GM12878 (cell line): ENCODE data around the gene SCEL. TPM values are rescaled to one million over a fixed set of nuclear protein-coding genes. Genes with fewer than 3 reads are reported as not detected.

Source experiments
- BACH1 ChIP-seq: fragments of 450-650 bp; IDR thresholded peaks from 2 replicates; pipeline ENCODE4 v1.6.1; 2017; ENCODE audit warnings: mild to moderate bottlenecking, borderline replicate concordance
- CBFB ChIP-seq: IDR thresholded peaks from 2 replicates; pipeline ENCODE4 v1.6.1; 2016; ENCODE audit warnings: antibody characterized with exemption, low read depth
- CHD4 ChIP-seq: fragments of 200-600 bp; sonication (generic); IDR thresholded peaks from 2 replicates; pipeline ENCODE4 v1.6.1; 2016; ENCODE audit warnings: mild to moderate bottlenecking
- CREM ChIP-seq: IDR thresholded peaks from 2 replicates; pipeline ENCODE4 v1.6.1; 2014; ENCODE audit warnings: antibody characterized with exemption, low read depth
- EED ChIP-seq: sonication (generic); IDR thresholded peaks from 2 replicates; pipeline ENCODE4 v1.6.1; 2016; ENCODE audit warnings: antibody characterized with exemption, low read depth
- FOXK2 ChIP-seq: fragments of 450-650 bp; IDR thresholded peaks from 2 replicates; pipeline ENCODE4 v1.6.1; 2017; ENCODE audit warnings: mild to moderate bottlenecking, moderate library complexity
- GATAD2B ChIP-seq: fragments of 450-650 bp; conservative IDR thresholded peaks from 2 replicates; pipeline ENCODE4 v1.6.1; 2017; ENCODE audit warnings: low read depth, mild to moderate bottlenecking, moderate library complexity
- NFIC ChIP-seq: IDR thresholded peaks from 2 replicates; pipeline ENCODE4 v1.6.1; 2012; ENCODE audit warnings: low read depth, mild to moderate bottlenecking, inconsistent platforms, low read length, moderate library complexity
- NFYA ChIP-seq: IDR thresholded peaks from 2 replicates; pipeline ENCODE4 v1.6.1; 2011; ENCODE audit warnings: low read depth, mild to moderate bottlenecking, low read length, improper control_type of control experiment, borderline replicate concordance
- NFYB ChIP-seq: IDR thresholded peaks from 2 replicates; pipeline ENCODE4 v1.6.1; 2011; ENCODE audit warnings: low read depth, mild to moderate bottlenecking, low read length, improper control_type of control experiment, moderate library complexity; ENCODE audit not compliant: insufficient read depth
- PAX5 ChIP-seq: IDR thresholded peaks from 2 replicates; pipeline ENCODE4 v1.6.1; 2011; ENCODE audit warnings: low read depth, low read length, borderline replicate concordance
- RUNX3 ChIP-seq: IDR thresholded peaks from 2 replicates; pipeline ENCODE4 v1.6.1; 2012; ENCODE audit warnings: low read length, inconsistent platforms
- SPI1 ChIP-seq: IDR thresholded peaks from 2 replicates; pipeline ENCODE4 v1.6.1; 2011; ENCODE audit warnings: low read depth, mild to moderate bottlenecking, low read length, moderate library complexity, borderline replicate concordance; ENCODE audit not compliant: insufficient read depth
- TAF1 ChIP-seq: IDR thresholded peaks from 2 replicates; pipeline ENCODE4 v1.6.1; 2011; ENCODE audit warnings: mild to moderate bottlenecking, low read depth, low read length, borderline replicate concordance
- TCF12 ChIP-seq: IDR thresholded peaks from 2 replicates; pipeline ENCODE4 v1.6.1; 2011; ENCODE audit warnings: low read depth, mild to moderate bottlenecking, low read length
- TCF3 ChIP-seq: IDR thresholded peaks from 2 replicates; pipeline ENCODE4 v1.6.1; 2012; ENCODE audit warnings: low read depth, mild to moderate bottlenecking, low read length, borderline replicate concordance; ENCODE audit not compliant: insufficient read depth
- YBX1 ChIP-seq: fragments of 450-650 bp; IDR thresholded peaks from 2 replicates; pipeline ENCODE4 v1.6.1; 2016; ENCODE audit warnings: antibody characterized with exemption
- ZZZ3 ChIP-seq: IDR thresholded peaks from 2 replicates; pipeline ENCODE4 v1.6.1; 2011; ENCODE audit warnings: low read depth; ENCODE audit not compliant: control insufficient read depth, insufficient read length
- polyA plus RNA-seq, 11 experiments: library from polyadenylated mRNA; depleted of rRNA in 4 of 11; unstranded in 6 of 11; stranded (reverse) in 5 of 11; fragments of >200 nt; fragmentation: Nextera tagmentation in 4 of 11; fragmentation: Illumina TruSeq in 1 of 11; extraction: Ambion mirVana in 4 of 11; extraction: Trizol in 1 of 11; gene quantifications; 1 replicate in 1 of 11; 2 replicates in 10 of 11; pipeline versions ENCODE4 v1.2.1 to v1.2.3, GENCODE V29; 2011 to 2016; ENCODE audit warnings: inconsistent platforms in 2 of 11, missing spikeins in 2 of 11, low read depth in 1 of 11
- total RNA-seq, 4 experiments: library from RNA; depleted of rRNA in 3 of 4; stranded (reverse); fragments of >200 nt in 3 of 4; fragmentation: Illumina TruSeq in 1 of 4; extraction: Trizol in 1 of 4; gene quantifications; 2 replicates each; pipeline versions ENCODE4 v1.2.1 to v1.2.3, GENCODE V29; 2013 to 2021
- TF ChIP-seq, protein P1 (sequence below): IDR thresholded peaks from 2 replicates; pipeline ENCODE4 v1.6.1; 2011; ENCODE audit warnings: borderline replicate concordance, low read depth, mild to moderate bottlenecking, moderate library complexity, low read length; ENCODE audit not compliant: insufficient read depth, poor library complexity, severe bottlenecking
- TF ChIP-seq, protein P2 (sequence below): fragments of 450-650 bp; IDR thresholded peaks from 2 replicates; pipeline ENCODE4 v1.6.1; 2016; ENCODE audit warnings: mild to moderate bottlenecking
- TF ChIP-seq, protein P3 (sequence below): fragments of 450-650 bp; IDR thresholded peaks from 2 replicates; pipeline ENCODE4 v1.6.1; 2017; ENCODE audit warnings: mild to moderate bottlenecking, moderate library complexity
- TF ChIP-seq, protein P4 (sequence below): IDR thresholded peaks from 2 replicates; pipeline ENCODE4 v1.6.1; 2012; ENCODE audit warnings: low read depth, low read length, improper control_type of control experiment

Gene SCEL
- total and polyA plus RNA-seq, 10 of the 15 experiments (the other 5 are each of a cell fraction or from before 2014, with no cell fraction given): 0.09 to 0.68 (median 0.16) TPM; not detected in 1

DNA sequence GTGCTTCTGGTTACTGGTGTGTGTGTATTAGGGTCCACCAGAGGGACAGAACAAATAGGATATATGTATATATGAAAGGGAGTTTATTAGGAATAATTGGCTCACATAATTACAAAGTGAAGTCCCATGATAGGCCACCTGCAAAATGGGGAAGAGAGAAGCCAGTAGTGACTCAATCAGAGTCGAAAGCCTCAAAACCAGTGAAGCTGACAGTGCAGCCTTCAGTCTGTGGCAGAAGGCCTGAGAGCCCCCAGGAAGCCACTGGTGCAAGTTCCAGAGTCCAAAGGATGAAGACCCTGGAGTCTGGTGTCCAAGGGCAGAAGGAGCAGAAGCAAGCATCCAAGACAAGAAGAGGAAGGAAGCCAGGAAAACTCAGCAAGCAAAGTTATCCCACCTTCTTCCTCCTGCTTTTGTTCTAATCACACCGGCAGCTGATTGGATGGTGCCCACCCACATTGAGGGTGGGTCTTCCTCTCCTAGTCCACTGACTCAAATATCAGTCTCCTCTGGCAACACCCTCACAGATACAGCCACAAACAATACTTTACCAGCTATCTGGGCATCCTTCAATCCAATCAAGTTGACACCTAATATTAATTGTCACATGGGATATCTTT is 21.7 kb upstream of the SCEL start (continued):
- TF ChIP-seq, protein P1, sequence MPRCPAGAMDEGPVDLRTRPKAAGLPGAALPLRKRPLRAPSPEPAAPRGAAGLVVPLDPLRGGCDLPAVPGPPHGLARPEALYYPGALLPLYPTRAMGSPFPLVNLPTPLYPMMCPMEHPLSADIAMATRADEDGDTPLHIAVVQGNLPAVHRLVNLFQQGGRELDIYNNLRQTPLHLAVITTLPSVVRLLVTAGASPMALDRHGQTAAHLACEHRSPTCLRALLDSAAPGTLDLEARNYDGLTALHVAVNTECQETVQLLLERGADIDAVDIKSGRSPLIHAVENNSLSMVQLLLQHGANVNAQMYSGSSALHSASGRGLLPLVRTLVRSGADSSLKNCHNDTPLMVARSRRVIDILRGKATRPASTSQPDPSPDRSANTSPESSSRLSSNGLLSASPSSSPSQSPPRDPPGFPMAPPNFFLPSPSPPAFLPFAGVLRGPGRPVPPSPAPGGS: no peak
- TF ChIP-seq CREM: peak; percentile 28; the same call in 1 of the 2 replicates
- TF ChIP-seq NFYA: no peak
- TF ChIP-seq RUNX3: peak; percentile 76
- no peak for TF ChIP-seq FOXK2
- TF ChIP-seq CHD4: peak; percentile 69; the same call in 1 of the 2 replicates
- peak; percentile 63; the same call in 1 of the 2 replicates for TF ChIP-seq NFIC
- TF ChIP-seq GATAD2B: 0 out of 2 replicates have a peak, but pooled peaks have one; percentile 32
- TF ChIP-seq SPI1: peak; percentile 90
- peak; percentile 76; the same call in 1 of the 2 replicates for TF ChIP-seq PAX5
- TF ChIP-seq NFYB: 0 out of 2 replicates have a peak, but pooled peaks have one; percentile 33
- 0 out of 2 replicates have a peak, but pooled peaks have one; percentile 65 for TF ChIP-seq CBFB
- TF ChIP-seq, protein P2, sequence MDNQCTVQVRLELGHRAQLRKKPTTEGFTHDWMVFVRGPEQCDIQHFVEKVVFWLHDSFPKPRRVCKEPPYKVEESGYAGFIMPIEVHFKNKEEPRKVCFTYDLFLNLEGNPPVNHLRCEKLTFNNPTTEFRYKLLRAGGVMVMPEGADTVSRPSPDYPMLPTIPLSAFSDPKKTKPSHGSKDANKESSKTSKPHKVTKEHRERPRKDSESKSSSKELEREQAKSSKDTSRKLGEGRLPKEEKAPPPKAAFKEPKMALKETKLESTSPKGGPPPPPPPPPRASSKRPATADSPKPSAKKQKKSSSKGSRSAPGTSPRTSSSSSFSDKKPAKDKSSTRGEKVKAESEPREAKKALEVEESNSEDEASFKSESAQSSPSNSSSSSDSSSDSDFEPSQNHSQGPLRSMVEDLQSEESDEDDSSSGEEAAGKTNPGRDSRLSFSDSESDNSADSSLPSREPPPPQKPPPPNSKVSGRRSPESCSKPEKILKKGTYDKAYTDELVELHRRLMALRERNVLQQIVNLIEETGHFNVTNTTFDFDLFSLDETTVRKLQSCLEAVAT: no peak
- TF ChIP-seq ZZZ3: no peak
- peak; percentile 85 for TF ChIP-seq TCF12
- TF ChIP-seq, protein P3, sequence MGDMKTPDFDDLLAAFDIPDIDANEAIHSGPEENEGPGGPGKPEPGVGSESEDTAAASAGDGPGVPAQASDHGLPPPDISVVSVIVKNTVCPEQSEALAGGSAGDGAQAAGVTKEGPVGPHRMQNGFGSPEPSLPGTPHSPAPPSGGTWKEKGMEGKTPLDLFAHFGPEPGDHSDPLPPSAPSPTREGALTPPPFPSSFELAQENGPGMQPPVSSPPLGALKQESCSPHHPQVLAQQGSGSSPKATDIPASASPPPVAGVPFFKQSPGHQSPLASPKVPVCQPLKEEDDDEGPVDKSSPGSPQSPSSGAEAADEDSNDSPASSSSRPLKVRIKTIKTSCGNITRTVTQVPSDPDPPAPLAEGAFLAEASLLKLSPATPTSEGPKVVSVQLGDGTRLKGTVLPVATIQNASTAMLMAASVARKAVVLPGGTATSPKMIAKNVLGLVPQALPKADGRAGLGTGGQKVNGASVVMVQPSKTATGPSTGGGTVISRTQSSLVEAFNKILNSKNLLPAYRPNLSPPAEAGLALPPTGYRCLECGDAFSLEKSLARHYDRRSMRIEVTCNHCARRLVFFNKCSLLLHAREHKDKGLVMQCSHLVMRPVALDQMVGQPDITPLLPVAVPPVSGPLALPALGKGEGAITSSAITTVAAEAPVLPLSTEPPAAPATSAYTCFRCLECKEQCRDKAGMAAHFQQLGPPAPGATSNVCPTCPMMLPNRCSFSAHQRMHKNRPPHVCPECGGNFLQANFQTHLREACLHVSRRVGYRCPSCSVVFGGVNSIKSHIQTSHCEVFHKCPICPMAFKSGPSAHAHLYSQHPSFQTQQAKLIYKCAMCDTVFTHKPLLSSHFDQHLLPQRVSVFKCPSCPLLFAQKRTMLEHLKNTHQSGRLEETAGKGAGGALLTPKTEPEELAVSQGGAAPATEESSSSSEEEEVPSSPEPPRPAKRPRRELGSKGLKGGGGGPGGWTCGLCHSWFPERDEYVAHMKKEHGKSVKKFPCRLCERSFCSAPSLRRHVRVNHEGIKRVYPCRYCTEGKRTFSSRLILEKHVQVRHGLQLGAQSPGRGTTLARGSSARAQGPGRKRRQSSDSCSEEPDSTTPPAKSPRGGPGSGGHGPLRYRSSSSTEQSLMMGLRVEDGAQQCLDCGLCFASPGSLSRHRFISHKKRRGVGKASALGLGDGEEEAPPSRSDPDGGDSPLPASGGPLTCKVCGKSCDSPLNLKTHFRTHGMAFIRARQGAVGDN: no peak
- TF ChIP-seq YBX1: no peak
- TF ChIP-seq EED: peak; percentile 76
- TF ChIP-seq BACH1: peak; percentile 74; the same call in 1 of the 2 replicates
- TF ChIP-seq, protein P4, sequence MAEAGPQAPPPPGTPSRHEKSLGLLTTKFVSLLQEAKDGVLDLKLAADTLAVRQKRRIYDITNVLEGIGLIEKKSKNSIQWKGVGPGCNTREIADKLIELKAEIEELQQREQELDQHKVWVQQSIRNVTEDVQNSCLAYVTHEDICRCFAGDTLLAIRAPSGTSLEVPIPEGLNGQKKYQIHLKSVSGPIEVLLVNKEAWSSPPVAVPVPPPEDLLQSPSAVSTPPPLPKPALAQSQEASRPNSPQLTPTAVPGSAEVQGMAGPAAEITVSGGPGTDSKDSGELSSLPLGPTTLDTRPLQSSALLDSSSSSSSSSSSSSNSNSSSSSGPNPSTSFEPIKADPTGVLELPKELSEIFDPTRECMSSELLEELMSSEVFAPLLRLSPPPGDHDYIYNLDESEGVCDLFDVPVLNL: no peak
- TF ChIP-seq TCF3: peak; percentile 22; the same call in 1 of the 2 replicates
- TF ChIP-seq TAF1: no peak
